ENCODE measurements around the gene LARGE2. TPM values are rescaled to one million over a fixed set of nuclear protein-coding genes. Genes with fewer than 3 reads are reported as not detected.

The LARGE2 gene
- total RNA-seq, 1 donor from 2014 or later, result 0.36 TPM

GRCh38 chr11:45896422-45896984, 26.0 kb upstream of the LARGE2 start:
- Histone ChIP-seq H2AFZ (ENCODE audit: low read depth, low read length) (no peak overlapping the region), H3K27me3 (ENCODE audit: insufficient read depth, low read length) (no peaks in the 10 kb centered on the region), H3K4me2 (ENCODE audit: low read length) (no peak overlapping the region), H3K4me1 (ENCODE audit: insufficient read depth, low read length) (peaks cover 18% of the 10 kb centered on the region), H3K79me2 (ENCODE audit: insufficient read depth, low read length) (no peaks in the 10 kb centered on the region), H3K36me3 (ENCODE audit: insufficient read depth, low read length) (no peaks in the 10 kb centered on the region), H3K4me3 (ENCODE audit: insufficient read depth, low read depth, low read length) (no peak overlapping the region), H3K9me3 (ENCODE audit: insufficient read depth, low read depth, low read length) (no peaks in the 10 kb centered on the region), H3K9ac (ENCODE audit: low read length) (no peak overlapping the region), H4K20me1 (ENCODE audit: insufficient read depth, low read length) (peaks cover 12% of the 10 kb centered on the region), H3K27ac (ENCODE audit: low read depth, low read length) (no peak overlapping the region)
- Mint-ChIP-seq H3K36me3 (ENCODE audit: low read depth, unreplicated experiment) (no peaks in the 10 kb centered on the region), H3K27me3 (ENCODE audit: low read depth, unreplicated experiment) (peaks cover 29% of the 10 kb centered on the region), H3K4me1 (ENCODE audit: low read depth, unreplicated experiment) (peaks cover 6% of the 10 kb centered on the region), H3K27ac (ENCODE audit: unreplicated experiment) (no peak overlapping the region), H3K4me3 (ENCODE audit: unreplicated experiment) (no peak overlapping the region), H3K9me3 (ENCODE audit: unreplicated experiment) (no peaks in the 10 kb centered on the region)
- TF ChIP-seq EZH2 (IDR thresholded peaks at IDR 0.05; ENCODE audit: insufficient read depth, low read length), result no peak
- no peak for TF ChIP-seq CTCF (IDR thresholded peaks at IDR 0.05; ENCODE audit: insufficient read depth, low read depth, low read length)
- FAIRE-seq (no peak), DNase-seq (ENCODE audit: low read depth) (no peak)

GRCh38 chr11:45897556-45897955, 24.9 kb upstream of the LARGE2 start:
- no peak for DNase-seq (ENCODE audit: low read depth)
- Histone ChIP-seq H3K9me3 (ENCODE audit: insufficient read depth, low read depth, low read length) (no peaks in the 10 kb centered on the region), H3K4me3 (ENCODE audit: insufficient read depth, low read depth, low read length) (no peak overlapping the region), H3K27ac (ENCODE audit: low read depth, low read length) (no peak overlapping the region), H3K9ac (ENCODE audit: low read length) (no peak overlapping the region), H3K4me2 (ENCODE audit: low read length) (no peak overlapping the region), H3K27me3 (ENCODE audit: insufficient read depth, low read length) (no peaks in the 10 kb centered on the region), H2AFZ (ENCODE audit: low read depth, low read length) (no peak overlapping the region), H3K79me2 (ENCODE audit: insufficient read depth, low read length) (no peaks in the 10 kb centered on the region), H3K36me3 (ENCODE audit: insufficient read depth, low read length) (no peaks in the 10 kb centered on the region), H3K4me1 (ENCODE audit: insufficient read depth, low read length) (peaks cover 18% of the 10 kb centered on the region), H4K20me1 (ENCODE audit: insufficient read depth, low read length) (peaks cover 14% of the 10 kb centered on the region)
- no peaks in the 10 kb centered on the region for H3K9me3 Mint-ChIP-seq (ENCODE audit: unreplicated experiment)
- FAIRE-seq, result no peak
- peaks cover 6% of the 10 kb centered on the region for H3K4me1 Mint-ChIP-seq (ENCODE audit: low read depth, unreplicated experiment)
- no peaks in the 10 kb centered on the region for H3K36me3 Mint-ChIP-seq (ENCODE audit: low read depth, unreplicated experiment)
- peaks cover 22% of the 10 kb centered on the region for H3K27me3 Mint-ChIP-seq (ENCODE audit: low read depth, unreplicated experiment)
- no peak overlapping the region for H3K4me3 Mint-ChIP-seq (ENCODE audit: unreplicated experiment)
- H3K27ac Mint-ChIP-seq (ENCODE audit: unreplicated experiment), result no peak overlapping the region
- no peak for TF ChIP-seq EZH2 (IDR thresholded peaks at IDR 0.05; ENCODE audit: insufficient read depth, low read length)
- TF ChIP-seq CTCF (IDR thresholded peaks at IDR 0.05; ENCODE audit: insufficient read depth, low read depth, low read length), result no peak

GRCh38 chr11:45899086-45899447, 23.4 kb upstream of the LARGE2 start:
- H3K27ac Mint-ChIP-seq (ENCODE audit: unreplicated experiment), result peak overlapping the region; percentile 53
- H3K27ac ChIP-seq (ENCODE audit: low read depth, low read length), result peak overlapping the region; percentile 88

More at GRCh38 chr11:45899086-45899447, 23.4 kb upstream of the LARGE2 start:
- Mint-ChIP-seq H3K9me3 (ENCODE audit: unreplicated experiment) (no peaks in the 10 kb centered on the region), H3K27me3 (ENCODE audit: low read depth, unreplicated experiment) (peaks cover 13% of the 10 kb centered on the region), H3K4me3 (ENCODE audit: unreplicated experiment) (peak overlapping the region; percentile 75), H3K36me3 (ENCODE audit: low read depth, unreplicated experiment) (peaks cover 3% of the 10 kb centered on the region), H3K4me1 (ENCODE audit: low read depth, unreplicated experiment) (peaks cover 6% of the 10 kb centered on the region)
- H2AFZ ChIP-seq (ENCODE audit: low read depth, low read length), result peak overlapping the region; percentile 60
- DNase-seq (ENCODE audit: low read depth) (no peak), FAIRE-seq (no peak)
- peak overlapping the region; percentile 89 for H3K4me2 ChIP-seq (ENCODE audit: low read length)
- H4K20me1 ChIP-seq (ENCODE audit: insufficient read depth, low read length), result peaks cover 14% of the 10 kb centered on the region
- no peaks in the 10 kb centered on the region for H3K27me3 ChIP-seq (ENCODE audit: insufficient read depth, low read length)
- peak overlapping the region; percentile 70 for H3K4me3 ChIP-seq (ENCODE audit: insufficient read depth, low read depth, low read length)
- H3K4me1 ChIP-seq (ENCODE audit: insufficient read depth, low read length), result peaks cover 18% of the 10 kb centered on the region
- TF ChIP-seq EZH2 (IDR thresholded peaks at IDR 0.05; ENCODE audit: insufficient read depth, low read length) (no peak), CTCF (IDR thresholded peaks at IDR 0.05; ENCODE audit: insufficient read depth, low read depth, low read length) (no peak)
- H3K36me3 ChIP-seq (ENCODE audit: insufficient read depth, low read length), result no peaks in the 10 kb centered on the region
- H3K9me3 ChIP-seq (ENCODE audit: insufficient read depth, low read depth, low read length), result no peaks in the 10 kb centered on the region
- no peaks in the 10 kb centered on the region for H3K79me2 ChIP-seq (ENCODE audit: insufficient read depth, low read length)
- peak overlapping the region; percentile 87 for H3K9ac ChIP-seq (ENCODE audit: low read length)

Data from astrocyte (in vitro differentiated cells and primary cell).